Islet precursor cell (in vitro differentiated cells): ENCODE results near the gene ALG9.
A peak's percentile ranks its signal among the peaks of the same experiment; 100 is the strongest.
"Not testable (repeated sequence)": the region's sequence is repeated elsewhere in the genome, so short reads cannot be mapped to it uniquely, and the experiment has no call there.

Experiments
- DNase-seq: peaks from one replicate; pipeline ENCODE4 v3.0.0-alpha.2; 2018

The ALG9 gene, protein sequence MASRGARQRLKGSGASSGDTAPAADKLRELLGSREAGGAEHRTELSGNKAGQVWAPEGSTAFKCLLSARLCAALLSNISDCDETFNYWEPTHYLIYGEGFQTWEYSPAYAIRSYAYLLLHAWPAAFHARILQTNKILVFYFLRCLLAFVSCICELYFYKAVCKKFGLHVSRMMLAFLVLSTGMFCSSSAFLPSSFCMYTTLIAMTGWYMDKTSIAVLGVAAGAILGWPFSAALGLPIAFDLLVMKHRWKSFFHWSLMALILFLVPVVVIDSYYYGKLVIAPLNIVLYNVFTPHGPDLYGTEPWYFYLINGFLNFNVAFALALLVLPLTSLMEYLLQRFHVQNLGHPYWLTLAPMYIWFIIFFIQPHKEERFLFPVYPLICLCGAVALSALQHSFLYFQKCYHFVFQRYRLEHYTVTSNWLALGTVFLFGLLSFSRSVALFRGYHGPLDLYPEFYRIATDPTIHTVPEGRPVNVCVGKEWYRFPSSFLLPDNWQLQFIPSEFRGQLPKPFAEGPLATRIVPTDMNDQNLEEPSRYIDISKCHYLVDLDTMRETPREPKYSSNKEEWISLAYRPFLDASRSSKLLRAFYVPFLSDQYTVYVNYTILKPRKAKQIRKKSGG

DNA sequence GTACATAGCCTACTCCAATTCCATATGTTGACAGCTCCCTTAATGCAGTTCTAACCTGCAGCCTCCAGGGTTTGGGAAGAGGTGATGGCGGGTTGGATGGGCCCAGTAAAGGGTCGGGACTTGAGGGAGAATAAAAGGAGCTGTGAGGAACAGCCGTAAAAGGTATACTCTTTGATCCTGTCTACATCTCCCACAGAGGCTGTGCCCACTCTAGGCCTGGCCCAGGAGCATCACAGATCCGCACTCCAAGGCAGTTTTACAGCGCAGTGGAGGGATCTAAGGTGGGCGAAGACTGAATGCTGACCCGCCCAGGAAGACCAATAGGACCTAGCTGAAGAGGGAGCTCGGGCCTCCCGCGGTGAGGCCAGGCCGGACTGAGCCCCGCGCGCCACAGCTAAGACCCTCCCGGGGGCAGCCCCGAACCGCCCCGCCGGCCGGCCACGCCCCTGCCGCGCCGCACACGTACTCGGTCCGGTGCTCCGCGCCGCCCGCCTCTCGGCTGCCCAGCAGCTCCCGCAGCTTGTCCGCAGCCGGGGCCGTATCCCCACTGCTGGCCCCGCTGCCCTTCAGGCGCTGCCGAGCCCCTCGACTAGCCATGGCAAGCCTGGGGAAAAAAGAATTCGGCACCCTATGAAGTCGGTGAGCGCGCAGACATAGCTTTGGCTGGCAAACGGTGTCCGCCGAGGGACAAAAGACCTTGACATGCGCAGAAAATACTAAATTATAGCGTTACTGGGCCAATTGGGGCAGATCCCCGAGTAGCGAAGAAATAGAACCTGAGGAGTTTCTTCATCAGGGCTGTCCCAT, at the start of gene ALG9:
ALG9 (minus strand) TSS at position 696 of the 807 bp plus-strand sequence; CDS start at position 597, 99 bp downstream.
- peak; percentile 88 for DNase-seq

DNA sequence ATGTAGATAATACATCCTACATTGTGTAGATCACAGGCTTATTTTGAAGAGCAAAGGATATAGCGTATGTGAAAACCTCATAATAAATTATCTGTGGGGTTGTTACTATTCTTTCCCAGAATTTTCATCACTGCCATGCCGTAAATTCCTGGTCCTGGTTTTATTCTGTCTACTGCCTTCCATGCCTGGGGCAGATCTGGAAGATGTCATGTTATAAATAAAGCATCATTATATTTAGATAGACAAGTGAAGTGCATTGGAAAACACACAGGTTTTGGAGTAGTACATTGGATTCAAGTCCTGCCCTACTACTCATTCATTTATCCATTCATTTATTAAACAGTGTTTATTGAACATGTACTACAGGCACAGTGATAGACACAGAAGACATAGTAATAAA, 49.5 kb upstream of the ALG9 start:
- DNase-seq: no peak

DNA sequence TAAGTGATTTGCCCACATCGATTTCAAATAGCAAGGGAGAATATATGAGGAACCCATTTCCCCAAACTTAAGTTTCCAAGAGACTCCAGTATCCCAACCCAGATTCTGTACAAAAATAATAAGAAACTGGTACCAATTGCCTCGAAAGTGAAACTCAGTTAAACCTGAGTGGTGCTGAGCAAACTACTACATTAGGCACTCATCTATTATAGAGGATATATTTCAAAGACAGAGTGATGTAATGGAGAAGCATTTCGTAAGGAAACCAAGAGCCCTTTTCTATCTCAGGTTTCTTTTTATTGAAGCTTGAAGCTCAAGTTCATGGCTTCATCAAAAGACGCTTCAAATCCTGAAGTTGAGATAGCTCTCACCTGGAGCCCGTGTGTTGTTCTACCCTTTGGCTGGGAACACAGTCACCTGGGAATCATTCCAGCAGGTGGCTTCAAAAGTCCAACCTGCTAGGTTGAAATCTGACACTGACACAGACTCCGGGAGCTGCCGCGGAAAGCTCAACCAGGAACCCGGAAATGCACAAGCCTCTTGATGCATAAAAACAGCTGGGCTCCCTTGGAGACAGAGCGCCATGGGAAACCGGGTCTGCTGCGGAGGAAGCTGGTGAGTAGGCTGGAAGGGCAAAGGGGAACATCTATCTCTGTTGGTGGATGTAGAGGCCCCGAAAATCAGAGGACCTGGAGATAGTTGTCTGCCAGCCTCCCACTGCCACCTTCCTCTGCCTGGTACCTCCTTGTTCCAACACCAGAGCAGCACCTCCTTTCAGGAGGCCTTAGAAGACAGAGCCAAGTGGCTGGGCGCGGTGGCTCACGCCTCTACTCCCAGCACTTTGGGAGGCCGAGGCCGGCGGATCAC, 47.2 kb upstream of the ALG9 start, which contains the start of gene C11orf52:
C11orf52 (plus strand) TSS at position 524 of the 867 bp plus-strand sequence; CDS start at position 584, 60 bp downstream.
- peak; percentile 89 for DNase-seq

DNA sequence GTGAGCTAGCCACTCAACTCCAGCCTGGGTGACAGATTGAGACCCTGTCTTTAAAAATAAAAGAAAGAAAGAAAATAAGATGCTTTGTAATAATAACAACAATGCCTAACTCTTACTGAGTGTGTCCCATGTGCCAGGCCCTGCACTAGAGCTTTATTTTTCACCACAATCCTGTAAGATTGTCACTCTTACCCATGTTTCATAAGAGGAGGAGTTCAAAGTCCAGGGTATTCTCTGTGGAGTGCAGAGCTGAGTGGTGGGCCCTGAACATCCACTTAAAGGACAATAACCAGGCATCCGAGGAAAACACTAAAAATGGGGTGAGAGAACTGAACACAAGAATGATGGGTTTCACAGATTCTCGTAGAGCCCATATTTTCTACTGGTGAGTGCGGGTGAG, 46.4 kb upstream of the ALG9 start:
- DNase-seq: no peak

DNA sequence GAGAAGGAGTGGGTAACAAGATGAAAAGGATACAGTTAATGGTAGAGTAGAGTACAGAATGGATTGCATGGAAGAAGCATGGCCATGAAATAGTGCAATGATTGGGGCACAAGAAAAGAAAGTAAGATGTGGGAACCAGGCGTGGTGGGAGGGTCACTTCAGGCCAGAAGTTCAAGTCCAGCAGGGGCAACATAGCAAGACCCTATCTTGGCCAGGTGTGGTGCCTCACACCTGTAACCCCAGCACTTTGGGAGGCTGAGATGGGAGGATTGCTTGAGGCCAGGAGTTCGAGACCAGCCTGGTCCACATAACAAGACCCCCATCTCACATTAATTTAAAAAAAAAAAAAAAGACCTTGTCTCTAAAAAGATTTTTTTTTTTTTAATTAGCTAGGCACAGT, 45.9 kb upstream of the ALG9 start:
- no peak for DNase-seq

DNA sequence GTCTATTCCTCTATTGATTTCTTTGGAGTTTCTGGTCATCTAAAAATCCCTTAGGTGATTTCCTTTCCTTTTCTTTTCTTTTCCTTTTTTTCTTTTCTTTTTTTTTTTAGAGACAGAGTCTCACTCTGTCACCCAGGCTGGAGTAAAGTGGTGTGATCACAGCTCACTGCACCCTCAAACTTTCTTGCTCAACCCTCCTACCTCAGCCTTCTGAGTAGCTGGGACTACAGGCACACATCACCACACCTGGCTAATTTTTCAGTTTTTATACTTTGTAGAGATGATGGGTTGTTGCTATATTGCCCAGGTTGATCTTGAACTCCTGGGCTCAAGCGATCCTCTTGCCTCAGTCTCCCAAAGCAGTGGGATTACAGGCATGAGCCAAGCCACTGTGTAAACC, 45.4 kb upstream of the ALG9 start:
- no peak for DNase-seq

DNA sequence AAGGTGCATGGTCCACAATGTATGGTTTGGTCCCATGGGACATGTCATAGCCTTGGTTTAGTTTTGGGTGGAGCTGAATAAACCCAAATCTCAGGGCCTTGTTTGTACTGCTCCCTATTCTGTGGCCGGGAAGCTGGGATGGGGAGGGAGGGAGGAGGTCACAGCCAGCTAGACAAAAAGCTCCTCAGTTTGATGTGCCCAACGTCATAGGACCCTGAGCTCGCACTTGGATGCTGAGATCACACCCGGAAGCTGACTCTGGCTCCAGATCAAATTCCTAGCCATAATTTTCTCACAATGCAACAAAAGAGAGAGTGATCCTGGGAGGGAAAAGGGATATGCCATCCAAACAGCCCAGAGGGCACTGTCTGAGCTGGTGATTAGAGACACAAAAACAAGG, 42.6 kb upstream of the ALG9 start:
- no peak for DNase-seq

DNA sequence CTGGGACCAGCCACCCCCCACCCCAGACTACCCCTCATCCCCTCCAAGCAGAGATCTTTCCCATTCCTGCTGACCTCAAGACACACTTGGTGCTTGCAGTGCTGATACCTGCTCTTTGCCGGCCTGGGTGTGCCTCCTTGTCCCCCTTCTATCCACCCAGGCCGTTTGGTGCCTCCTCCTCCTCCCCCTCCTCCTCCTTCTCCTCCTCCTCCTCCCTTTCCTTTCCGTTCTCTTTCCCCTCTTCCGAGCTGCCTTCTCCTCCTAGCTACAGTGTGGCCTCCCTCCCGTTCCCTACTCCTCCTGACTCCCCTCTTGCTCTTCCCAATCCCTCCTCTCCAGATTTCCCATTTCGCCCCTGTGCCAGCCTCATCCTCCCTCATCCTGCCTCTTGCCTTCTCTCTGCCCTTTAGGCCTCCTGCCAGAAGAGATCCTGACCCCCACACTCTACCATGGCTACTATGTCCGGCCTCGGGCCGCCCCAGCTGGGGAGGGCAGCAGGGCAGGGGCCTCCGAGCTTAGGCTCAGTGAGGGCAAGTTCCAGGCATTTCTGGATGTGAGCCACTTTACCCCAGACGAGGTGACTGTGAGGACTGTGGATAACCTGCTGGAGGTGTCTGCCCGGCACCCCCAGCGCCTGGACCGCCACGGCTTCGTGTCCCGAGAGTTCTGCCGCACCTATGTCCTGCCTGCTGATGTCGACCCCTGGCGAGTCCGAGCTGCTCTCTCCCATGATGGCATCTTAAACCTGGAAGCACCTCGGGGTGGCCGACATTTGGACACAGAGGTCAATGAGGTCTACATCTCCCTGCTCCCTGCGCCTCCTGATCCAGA, 41.9 kb upstream of the ALG9 start:
- DNase-seq: no peak

DNA sequence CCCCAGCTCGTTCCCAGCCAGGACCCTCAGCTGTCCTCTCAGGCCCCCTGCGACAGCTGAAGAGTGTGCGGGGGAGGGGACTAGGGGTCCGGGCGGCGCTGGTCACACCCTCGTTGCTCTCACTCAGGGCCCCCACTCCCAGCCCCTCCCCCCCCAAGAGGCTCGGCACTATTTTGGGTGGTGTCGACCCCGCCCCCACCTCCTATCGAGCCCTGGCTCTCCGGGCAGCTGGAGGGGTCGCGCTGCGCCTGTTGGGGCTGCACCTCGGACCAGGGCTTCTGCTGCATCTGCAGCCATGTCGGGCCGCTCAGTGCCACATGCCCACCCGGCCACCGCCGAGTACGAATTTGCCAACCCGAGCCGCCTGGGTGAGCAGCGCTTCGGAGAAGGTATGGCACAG, 41.2 kb upstream of the ALG9 start, which contains the start of gene HSPB2:
HSPB2 (plus strand) TSS at position 200 of the 400 bp plus-strand sequence; CDS start at position 296, 96 bp downstream.
- no peak for DNase-seq

DNA sequence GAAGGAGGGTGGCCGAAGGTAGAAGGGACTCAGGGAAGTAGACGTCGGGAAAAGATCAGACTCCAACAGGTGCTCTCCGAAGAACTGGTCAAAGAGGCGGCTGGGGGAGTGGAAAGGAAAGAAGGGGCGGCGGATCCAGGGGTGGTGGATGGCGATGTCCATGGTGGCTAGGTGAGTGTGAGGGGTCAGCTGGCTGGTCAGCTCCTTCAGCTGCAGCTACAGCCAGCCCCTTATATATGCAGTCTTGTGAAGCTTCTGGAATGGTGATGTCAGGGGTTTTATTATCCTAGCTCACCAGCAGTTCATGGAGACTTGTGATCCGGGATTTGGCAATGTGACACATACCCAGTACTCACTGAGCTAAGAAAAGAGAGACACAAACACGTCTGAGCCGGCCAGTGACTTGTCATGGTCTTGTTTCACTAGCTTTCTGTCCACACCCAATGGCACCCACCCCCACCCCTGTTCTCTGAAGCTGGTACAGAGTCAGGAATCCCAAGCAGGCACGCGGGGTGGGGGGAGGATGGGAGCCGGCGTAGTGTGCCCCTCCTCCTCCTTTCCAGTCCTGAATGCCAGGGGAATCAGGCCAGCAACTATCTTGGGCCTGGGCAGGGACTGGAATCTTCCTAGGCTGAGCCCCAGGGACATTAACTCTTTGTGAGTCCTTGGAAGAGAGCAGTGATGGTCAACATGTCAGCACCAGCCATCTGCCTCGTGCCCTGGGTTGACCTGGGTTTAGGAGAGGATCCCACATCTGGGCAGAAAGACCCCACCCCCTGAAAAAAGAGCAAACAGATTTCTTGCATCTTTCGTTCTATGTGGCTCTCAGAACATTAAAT, 40.4 kb upstream of the ALG9 start, which contains the start of gene CRYAB:
CRYAB (minus strand) TSS at position 208 of the 839 bp plus-strand sequence; CDS start at position 162, 46 bp downstream.
- peak; percentile 91 for DNase-seq

DNA sequence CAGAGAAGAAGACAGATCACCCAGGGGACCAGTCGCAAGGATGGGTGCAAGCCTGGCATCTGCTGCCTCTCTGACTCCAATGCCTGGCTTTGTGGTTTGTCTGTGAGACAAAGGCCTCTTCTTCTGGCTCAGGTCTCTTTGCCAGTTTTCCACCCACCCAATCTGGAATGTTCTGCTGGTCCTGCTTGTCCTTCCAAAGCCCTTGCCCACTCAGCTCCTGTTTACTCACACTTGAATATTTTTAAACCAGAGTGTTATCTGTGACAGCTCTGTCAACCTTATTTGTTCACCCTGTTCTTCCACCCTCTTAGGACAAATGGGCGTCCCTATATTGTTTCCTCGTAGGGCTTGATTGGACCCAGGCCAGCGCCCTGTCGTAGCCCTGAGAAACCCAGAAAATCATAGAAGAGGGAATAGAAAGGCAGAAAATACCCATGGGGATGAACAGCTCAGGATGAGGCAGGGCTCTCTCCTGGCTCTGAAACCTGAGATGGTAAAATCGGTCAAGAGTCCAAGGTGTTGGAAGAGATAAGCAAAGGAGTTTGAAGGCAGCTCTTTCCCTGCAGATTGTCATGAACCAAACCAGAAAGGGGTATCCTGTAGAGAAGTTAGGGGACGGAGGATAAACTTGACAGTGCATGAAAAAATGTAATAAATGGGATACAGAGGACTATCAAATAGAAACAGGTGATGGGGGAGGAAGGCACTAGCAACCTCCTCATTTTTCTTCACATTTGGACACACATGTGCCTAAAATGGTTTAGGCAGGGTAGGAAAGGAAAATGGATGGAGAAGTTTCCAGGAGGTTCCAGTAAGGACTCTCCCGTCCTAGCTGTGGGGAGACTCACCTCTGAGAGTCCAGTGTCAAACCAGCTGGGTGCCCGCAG, 39.5 kb upstream of the ALG9 start:
- DNase-seq: no peak

DNA sequence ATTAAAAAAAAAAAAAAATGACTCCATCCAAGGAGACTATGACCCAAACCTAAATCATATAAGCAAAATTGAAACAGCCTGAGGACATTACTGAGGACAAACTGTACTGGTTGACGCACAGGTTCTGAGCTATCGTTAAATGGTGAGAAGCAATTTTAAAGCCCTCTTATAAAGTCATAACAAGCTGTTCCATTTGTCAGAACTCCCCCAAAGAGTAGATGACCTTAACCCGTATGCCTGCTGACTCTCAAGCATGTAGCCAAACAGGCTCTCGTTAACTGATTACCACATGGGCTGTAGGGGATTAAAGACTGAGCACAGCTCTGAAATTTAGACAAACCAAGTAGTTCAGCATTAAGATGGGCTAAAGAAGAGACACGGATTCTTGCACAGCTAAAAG, 38.0 kb upstream of the ALG9 start:
- no peak for DNase-seq

DNA sequence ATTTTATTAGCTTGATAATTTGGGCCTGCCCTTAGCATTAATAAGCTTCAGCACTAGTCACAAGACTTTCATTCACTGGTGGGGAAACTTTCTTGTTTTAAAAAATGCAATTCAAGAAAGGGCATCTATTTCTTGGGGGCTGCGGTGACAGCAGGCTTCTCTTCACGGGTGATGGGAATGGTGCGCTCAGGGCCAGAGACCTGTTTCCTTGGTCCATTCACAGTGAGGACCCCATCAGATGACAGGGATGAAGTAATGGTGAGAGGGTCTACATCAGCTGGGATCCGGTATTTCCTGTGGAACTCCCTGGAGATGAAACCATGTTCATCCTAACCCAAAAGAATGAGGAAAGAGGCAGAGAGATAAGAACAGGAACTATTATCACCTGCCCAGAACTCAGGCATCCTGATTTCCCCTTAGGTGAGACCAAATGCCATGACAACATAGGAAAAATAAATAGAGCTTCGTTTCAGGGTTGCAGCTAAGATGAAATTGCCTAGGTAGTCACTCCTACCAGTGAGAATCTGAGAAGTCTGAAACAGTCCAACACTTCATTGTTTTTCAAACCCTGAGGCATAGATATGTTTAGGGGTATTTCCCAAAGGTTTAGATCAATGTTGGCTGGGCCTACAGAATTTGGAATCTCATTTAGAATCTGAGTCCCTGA, 37.4 kb upstream of the ALG9 start:
- DNase-seq: no peak

DNA sequence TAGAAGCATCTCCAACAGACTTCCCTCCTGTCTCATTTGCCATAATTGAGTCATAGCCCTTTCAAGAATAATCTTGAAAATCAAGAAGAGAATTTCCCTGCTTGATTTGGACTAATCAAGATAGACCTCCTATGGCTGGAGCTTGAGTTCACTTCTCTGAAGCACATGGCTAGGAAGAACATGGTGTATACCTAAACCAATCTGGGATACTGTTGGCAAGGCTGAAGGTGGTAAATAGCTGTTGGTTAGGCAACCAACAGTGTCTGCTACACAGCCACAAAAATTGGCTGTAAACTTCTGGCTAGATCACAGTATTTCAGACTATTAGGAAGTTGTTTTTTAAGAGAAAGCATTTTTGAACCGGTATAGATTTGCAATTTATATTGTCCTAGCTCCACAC, 35.3 kb upstream of the ALG9 start:
- DNase-seq: no peak

DNA sequence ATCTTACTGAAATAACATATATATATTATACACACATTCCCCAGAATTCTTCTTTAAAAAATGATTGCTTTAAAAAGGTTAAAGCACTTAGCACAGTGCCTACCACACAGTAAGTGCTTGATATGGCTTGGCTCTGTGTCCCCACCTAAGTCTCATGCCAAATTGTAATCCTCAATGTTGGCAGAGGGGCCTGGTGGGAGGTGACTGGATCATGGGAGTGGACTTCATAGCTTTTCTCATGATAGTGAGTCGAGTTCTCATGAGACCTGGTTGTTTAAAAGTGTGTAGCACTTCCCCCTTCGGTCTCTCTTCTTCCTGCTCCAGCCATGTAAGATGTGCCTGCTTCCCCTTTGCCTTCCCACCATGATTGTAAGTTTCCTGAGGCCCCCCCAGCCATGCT, 34.0 kb upstream of the ALG9 start:
- DNase-seq: no peak

DNA sequence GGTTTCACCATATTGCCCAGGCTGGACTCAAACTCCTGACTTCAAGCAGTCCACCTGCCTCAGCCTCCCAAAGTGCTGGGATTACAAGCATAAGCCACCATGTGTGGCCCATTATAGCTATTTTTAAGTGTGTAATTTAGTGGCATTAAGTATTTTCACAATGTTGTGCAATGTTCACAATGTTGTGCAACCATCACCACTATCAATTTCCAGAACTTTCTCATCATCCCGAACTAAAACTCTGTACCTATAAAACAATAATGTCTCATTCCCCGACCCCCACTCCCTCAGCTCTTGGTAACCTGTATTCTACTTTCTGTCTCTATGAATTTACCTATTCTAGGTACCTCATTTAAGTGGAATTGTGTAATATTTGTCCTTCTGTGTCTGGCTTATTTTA, 15.5 kb upstream of the ALG9 start:
- DNase-seq: no peak

DNA sequence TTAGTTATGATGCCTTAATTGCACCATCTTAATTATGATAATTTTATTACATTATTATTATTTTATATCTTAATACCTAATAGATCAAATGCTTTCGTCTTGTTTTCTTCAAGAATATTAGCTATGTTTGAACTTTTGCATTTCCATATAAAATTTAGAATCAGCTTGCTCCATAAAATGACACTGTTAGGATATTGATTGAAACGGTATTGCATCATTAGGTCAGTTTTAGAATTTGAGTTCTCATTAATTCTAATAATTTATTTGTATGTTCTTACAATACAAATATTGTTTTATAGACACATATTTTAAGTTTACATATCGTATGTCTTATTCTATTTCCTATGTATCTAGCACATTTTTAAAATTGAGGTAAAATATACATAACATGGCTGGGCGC, 14.7 kb upstream of the ALG9 start:
- no peak for DNase-seq

DNA sequence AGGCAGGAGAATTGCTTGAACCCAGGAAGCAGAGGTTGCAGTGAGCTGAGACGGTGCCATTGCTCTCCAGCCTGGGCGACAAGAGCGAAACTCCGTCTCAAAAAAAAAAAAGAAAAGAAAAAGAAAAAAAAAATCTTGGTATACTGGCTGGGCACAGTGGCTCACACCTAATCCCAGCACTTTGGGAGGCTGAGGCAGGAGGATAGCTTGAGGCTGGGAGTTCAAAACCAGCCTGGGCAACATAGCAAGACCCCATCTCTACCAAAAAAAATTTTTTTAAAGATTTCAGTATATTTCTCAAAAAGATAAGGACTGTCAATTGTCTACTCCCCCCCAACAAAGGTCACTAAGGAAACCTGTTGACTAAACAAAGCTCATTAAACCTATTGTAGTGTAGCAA, 13.7 kb upstream of the ALG9 start:
- not testable (repeated sequence) for DNase-seq

DNA sequence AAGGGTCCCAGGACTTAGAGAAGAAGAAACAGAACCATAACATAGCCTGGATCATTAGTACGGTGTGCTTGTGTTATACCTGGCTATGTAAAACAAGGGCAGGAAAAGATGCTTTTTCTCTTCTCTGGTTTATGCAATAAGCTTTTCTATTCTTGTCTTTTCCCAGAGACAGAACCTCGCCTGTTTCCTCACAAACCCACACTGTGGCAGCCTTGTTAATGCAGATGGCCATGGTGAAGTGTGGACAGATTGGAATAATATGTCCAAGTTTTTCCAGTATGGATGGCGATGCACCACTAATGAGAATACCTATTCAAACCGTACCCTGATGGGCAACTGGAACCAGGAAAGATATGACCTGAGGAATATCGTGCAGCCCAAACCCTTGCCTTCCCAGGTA, 10.8 kb upstream of the ALG9 start:
- no peak for DNase-seq
